ENCODE results near the gene VPS13A.

Gene VPS13A

GRCh38 chr9:77427256-77427927, 250.1 kb downstream of the VPS13A start:
- H3K4me3 ChIP-seq (ENCODE audit: low read depth, low read length): no peak overlapping the region
- no peak for TF ChIP-seq CTCF (IDR thresholded peaks at IDR 0.05; ENCODE audit: borderline replicate concordance, insufficient read depth, low read depth, low read length)

DNA sequence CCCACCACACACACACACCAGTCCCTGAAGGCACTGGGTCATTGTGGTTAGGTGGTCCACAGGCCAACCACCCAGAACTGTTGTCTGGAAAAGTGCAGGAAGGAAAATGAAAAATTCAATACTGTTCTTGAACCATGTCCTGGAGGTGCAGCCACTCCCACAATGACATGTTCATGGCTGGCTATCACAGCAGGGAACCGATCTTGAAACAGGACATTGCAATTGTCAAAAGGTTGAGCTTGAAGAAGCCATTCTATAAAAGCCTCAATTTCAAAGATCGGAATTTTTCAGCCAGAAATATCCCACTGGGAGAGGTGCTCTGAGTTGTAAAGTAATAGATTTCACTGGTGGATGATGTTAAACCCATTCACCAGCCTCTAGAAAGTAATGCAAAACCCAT, 252.6 kb downstream of the VPS13A start:
- H3K4me3 ChIP-seq (ENCODE audit: low read depth, low read length): no peak overlapping the region
- no peak for TF ChIP-seq CTCF (IDR thresholded peaks at IDR 0.05; ENCODE audit: borderline replicate concordance, insufficient read depth, low read depth, low read length)

DNA sequence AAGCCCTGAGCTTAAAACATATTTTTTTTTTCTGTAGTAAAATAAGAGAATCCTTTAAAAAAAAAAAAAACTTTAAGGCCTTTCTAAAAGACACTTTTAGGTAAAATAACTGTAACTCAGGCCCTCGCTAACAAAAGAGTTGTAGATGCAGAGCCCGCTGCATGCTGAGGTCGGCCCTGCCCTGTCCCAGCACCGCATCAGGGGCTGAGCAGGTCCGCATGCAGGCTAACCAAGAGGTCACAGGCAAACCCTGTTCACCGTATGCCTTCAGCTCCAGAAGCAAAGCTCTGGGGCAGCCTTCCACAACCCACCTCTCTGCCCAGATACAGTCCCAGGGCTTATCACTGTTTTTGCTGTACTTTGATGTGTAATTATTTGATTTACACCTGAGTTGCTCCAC, 254.7 kb downstream of the VPS13A start:
- no peak for TF ChIP-seq CTCF (IDR thresholded peaks at IDR 0.05; ENCODE audit: borderline replicate concordance, insufficient read depth, low read depth, low read length)
- no peak overlapping the region for H3K4me3 ChIP-seq (ENCODE audit: low read depth, low read length)

- TF ChIP-seq CTCF (IDR thresholded peaks at IDR 0.05; ENCODE audit: borderline replicate concordance, insufficient read depth, low read depth, low read length): peak; percentile 94
- no peak overlapping the region for H3K4me3 ChIP-seq (ENCODE audit: low read depth, low read length)
These were observed 256.5 kb downstream of the VPS13A start for GRCh38 chr9:77433675-77434445.

- no peak overlapping the region for H3K4me3 ChIP-seq (ENCODE audit: low read depth, low read length)
- no peak for TF ChIP-seq CTCF (IDR thresholded peaks at IDR 0.05; ENCODE audit: borderline replicate concordance, insufficient read depth, low read depth, low read length)
These were observed 257.9 kb downstream of the VPS13A start for GRCh38 chr9:77435277-77435676.

GRCh38 chr9:77435688-77436087, 258.4 kb downstream of the VPS13A start:
- no peak overlapping the region for H3K4me3 ChIP-seq (ENCODE audit: low read depth, low read length)
- TF ChIP-seq CTCF (IDR thresholded peaks at IDR 0.05; ENCODE audit: borderline replicate concordance, insufficient read depth, low read depth, low read length): no peak

- no peak for TF ChIP-seq CTCF (IDR thresholded peaks at IDR 0.05; ENCODE audit: borderline replicate concordance, insufficient read depth, low read depth, low read length)
- no peak overlapping the region for H3K4me3 ChIP-seq (ENCODE audit: low read depth, low read length)
These were observed 261.3 kb downstream of the VPS13A start for GRCh38 chr9:77438653-77439052.
